Activated naive CD8-positive, alpha-beta T cell treated with anti-CD3 and anti-CD28 coated beads, Interleukin-2, amount 50 U/mL, for 16 hours (primary cell): ENCODE measurements around the gene HLA-DMA.

Experiments used
- DNase-seq: peaks from one replicate; pipeline ENCODE4 v3.0.0-alpha.2; 2020; ENCODE audit warnings: low read depth, low spot score

Gene HLA-DMA

DNA sequence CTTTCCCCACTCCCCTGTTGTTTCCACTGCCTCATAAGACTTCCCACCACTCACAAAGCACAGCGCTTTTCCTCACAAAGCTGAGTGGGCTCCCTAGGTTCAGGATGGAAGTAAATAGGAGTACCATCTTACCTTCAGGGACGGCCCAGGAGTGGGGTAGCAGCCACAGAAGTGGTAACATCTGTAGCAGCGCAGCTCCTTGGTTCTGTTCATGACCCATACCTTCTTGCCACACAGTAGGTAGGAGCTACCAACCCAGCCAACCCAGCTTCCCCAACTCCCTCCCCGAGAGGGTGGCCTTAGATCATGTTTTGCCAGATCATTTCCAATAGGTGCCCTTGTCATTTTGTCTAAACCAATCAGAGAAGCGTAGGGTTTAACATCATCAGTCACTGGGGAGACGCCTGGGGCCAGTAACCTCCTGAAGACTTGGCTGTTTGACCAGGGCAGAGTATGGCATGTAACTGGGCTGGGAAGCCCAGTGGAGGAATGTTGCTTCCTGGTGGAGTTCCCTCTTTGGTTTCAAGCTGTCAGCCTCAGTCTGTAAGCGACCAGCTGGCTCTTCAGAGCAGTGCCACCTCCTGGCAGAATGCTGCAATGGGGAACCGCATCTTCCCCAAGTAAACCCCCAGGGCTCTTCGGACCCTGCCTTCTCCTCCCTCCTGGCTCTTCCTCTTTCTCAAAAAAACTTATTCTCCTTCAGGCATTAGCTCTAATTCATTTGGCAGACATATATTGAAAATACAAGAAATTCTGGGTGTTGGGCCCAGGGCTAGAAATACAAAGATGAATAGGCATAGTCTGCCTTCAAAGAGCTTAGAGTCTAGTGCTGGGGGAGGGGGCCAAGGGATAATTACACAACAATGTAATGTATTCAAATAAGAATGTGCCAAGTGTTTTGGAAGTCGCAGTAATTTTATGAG lies at the start of gene HLA-DMA:
HLA-DMA (minus strand) TSS at position 281 of the 923 bp plus-strand sequence; CDS start at position 220, 61 bp downstream.
- DNase-seq = no peak

DNA sequence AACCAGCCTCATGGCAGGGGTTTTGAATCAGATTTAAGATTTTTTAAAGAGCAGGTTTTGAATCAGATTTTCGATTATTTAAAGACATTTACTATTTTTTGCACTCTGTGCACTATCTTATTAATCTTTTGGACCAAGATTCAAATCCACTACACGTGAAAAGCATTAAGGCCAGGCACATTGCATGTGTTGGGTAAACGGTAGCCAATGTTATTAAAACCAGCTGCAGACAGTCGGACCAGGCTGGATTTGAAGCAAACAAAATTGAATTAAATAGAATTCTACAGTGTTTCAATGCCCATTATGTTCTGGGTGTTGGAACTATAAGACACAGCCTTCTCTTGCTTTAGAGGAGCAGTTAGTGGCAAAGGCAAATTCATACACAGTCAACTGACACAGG lies 48.8 kb upstream of the HLA-DMA start:
- DNase-seq = no peak

DNA sequence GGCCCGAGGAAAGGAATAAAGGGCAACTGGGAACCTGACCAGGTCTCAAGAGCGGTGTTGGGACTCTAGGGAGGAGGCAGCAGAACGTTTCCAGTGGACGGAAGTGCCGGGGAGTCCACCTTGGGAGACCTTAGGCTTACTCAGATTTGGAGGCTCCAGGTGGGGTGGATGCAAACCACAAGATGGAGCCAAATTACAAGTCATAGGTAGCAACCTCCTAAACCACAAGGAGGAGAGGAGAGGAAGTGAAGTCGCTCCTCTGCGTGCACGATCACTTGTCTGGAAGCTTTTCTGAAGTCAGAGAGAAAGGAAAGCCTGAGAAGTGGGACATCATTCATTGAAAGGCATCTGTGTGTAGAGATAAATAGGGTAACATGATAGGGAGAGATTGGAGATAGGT lies 47.2 kb upstream of the HLA-DMA start:
- no peak for DNase-seq

DNA sequence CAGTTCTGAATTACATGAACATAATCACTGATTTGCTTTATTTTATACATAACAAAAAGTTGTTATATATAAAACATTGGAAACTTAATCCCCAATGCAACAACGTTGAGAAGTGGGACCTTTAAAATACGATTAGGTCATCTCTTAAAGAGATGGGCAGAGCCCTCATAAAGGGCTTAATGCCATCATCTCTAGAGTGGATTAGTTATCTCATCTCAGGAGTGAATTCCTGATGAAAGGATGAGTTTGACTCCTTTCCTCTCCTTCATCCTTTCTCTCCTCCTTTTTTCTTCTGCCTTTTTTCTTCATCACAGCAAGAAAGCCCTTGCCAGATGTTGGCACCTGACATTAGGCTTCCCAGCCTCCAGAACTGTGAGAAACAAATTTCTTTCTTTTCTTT lies 42.6 kb upstream of the HLA-DMA start:
- DNase-seq = no peak

DNA sequence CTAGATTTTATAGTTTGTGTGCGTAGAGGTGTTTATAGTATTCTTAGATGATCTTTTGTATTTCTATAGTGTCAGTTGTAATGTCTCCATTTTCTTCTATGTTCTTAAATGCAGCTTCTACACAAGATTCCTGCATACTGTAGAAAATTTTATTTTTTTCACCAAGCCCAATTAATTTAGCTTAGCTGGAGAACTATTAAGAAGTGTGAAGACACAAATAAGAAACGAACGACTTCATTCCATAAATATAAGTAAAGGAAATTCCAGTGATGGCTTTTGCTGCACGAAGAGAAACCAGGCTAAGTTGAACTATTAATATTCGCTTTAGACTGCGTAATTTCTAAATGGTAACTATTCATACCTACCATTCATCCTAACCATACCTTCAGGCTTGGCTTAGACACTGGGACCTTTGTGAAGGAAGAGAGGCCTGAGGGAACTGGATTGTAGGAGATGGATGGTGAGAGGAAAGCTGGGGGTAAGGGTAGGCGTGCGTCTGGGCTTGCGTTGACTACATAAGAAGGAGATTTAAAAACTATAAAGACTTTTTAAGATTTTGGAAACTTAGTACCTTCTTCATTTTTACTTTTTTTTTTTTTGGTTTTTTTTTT lies 40.6 kb upstream of the HLA-DMA start:
- DNase-seq = no peak

DNA sequence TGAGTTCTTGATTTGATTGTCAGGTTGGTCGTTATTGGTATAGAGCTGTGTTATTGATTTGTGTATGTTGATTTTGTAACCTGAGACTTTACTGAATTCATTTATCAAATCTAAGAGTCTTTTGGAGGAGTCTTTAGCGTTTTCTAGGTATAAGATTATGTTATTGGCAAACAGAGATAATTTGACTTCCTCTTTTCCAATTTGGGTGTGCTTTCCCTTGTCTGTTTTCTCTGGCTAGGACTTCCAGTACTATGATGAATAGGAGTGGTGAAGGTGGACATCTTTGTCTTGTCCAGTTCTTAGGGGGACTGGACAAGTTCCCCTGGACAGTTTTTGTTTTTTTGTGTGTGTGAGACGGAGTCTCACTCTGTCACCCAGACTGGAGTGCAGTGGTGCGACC lies 39.1 kb upstream of the HLA-DMA start:
- DNase-seq = no peak

DNA sequence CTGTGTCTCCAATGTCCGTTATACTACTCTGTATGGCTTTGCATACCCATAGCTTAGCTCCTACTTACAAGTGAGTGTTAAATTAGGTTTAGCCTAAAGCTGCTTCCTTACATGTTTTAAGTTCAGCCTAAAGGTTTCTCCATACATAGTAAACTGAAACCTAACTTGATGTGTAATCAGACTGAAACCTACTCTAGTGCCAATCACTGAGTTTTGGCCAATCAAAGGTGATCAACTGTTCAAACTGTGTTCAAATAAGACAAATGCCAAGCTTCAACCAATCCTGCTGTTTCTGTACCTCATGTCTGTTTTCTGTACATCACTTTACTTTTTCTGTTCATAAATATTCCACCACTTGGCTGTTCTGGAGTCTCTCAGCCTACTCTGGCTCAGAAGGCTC lies 36.5 kb upstream of the HLA-DMA start:
- DNase-seq = no peak

DNA sequence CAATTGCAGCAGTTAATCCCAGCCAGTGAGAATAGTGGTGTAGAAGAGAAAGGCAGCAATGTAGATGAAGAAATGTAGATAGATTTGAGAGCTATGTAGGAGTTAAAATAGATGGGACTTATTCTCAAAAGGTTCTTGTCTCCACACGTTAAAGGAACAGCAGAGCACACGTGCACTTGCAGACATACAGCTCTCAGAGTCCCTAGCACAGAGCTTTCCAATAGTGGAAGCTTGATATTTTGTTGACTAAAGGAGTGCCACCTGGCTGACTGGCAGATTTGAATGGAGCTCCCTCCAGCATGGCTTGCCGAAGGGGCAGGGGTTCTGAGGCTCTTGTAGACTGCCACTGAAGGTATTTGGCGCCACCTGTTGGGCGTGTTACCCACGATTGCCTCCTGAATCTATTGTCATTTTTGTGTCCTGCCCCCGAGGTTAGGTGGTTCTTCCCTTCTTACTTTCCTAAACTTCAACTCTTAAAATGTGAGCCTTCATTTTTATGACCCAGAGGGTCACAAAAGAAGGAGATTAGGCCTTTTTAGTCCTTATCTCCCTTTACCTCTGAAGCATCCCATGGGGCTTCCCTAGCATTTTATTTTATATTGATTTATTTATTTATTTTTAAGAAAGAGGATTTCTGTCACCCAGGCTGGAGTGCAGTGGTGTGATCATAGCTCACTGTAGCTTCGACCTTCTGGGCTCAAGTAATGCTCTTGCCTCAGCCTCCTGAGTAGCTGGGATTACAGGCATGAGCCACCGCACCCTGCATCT lies 31.9 kb upstream of the HLA-DMA start:
- DNase-seq = peak; percentile 78

DNA sequence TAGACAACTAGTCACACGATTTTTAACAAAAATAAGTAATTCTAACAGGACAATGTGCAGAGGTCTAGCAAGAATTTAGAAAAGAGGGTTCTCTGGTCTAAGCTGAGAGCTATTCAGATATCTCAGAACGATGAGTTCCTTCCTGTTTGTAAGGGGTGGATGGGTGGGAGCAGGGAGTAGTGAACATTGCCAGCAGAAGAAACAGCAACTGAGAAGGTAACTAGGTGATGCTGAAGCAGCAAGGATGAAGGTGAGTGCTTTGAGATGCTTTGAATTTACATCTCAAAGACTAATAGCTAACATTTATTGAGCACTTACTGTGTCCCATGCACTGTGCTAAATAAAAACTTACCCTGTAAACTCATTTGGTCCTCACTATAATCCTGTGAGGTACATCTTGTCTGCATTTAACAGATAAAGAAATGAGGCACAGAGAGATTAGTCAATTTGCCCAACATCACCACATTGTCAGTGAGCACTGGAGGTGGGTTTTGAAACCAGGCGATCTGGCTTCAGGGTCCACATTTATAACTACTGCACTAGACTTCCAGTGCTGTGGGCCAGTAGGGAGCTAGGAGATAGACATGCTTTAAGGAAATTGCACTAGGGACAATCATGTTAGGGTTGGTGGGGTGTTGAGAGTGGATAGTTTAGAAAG lies 31.2 kb upstream of the HLA-DMA start:
- no peak for DNase-seq

DNA sequence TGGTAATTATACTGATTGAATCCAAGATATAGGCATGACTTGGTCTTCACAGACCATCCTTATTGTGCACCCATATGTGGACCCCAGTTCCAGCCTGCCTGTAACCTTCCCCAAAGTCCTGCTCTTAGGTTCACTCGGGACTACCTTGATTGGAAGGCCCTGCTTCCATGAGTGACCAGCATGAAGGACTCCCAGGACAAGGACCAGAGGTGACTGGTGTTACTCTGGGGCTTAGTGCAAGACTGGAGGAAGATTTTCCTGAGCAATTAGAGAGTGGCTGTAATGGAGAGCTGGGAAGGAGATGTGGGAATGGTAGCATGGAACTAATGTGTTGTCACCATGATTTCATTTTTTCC lies 30.6 kb upstream of the HLA-DMA start:
- no peak for DNase-seq

DNA sequence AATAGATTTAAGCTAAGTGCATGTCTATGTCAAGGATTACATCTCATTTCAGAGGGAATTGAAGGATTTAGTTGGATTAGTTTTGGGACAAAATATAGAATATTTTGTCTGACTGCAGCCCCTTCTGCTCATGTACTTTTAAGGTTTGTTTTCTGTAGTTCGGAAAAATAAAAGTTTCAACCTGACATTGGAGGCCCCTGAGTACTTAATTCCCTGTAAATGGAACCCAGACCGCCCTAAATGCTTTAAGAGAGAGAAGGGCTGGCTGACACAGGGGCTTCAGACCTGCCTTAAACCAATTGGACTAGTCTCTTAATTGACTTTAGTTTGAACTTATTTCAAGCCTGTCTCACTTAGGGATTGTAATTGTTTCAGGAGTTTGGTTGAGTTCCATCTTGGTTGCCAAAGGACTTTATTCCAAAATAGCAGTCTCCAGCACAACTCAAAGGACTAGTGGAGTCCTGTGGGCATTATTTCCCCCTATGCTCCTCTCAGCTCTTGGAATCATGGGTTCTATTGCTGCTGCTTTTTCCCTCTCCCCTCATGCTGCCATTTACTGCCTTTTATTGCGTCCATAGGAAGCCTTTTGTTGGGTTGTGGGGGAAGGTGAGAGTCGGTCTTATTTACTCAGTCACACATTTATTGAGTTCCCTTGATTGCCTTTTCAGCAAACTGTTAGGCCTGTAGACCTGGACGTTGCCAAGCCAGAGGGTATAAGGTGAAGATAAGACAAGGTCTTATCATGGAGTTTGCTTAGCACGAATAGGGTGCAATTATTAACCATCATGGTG lies 30.0 kb upstream of the HLA-DMA start:
- DNase-seq = no peak

DNA sequence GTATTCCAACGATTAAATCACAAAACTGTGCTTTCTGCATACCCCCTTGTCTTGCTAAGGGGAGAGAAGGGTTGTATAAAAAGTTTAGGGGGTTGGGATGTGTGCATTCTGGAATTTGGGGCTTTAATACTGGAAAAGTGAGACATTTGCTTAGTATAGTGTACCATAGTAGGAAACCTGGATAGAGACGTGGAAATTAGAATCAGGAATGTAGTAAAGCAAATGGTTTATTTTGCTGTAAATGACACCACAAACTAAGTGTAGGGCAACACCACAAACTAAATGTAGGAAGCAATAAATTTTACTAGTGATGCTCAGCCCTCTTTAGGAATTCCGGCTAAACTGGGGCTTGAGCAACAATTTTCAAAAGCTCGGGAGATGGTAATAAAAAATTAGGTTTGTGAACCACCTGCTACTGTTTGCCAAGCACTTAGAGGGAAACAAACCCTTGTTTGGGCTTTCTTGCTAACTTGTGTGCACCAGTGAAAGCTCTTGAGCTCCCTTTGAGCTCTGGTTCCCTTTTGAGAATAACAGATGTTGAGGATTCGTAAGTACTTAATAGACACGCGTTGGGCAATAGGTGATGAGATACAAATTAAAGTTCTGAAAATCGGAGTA lies 29.3 kb upstream of the HLA-DMA start:
- DNase-seq = no peak

DNA sequence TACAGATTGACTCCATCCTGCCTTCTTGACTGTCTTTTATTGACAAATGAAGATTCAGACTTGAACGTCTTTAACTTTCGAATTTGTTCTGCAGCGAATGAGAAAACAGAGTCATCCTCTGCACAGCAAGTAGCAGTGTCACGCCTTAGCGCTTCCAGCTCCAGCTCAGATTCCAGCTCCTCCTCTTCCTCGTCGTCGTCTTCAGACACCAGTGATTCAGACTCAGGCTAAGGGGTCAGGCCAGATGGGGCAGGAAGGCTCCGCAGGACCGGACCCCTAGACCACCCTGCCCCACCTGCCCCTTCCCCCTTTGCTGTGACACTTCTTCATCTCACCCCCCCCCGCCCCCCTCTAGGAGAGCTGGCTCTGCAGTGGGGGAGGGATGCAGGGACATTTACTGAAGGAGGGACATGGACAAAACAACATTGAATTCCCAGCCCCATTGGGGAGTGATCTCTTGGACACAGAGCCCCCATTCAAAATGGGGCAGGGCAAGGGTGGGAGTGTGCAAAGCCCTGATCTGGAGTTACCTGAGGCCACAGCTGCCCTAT lies 27.7 kb upstream of the HLA-DMA start:
- no peak for DNase-seq

DNA sequence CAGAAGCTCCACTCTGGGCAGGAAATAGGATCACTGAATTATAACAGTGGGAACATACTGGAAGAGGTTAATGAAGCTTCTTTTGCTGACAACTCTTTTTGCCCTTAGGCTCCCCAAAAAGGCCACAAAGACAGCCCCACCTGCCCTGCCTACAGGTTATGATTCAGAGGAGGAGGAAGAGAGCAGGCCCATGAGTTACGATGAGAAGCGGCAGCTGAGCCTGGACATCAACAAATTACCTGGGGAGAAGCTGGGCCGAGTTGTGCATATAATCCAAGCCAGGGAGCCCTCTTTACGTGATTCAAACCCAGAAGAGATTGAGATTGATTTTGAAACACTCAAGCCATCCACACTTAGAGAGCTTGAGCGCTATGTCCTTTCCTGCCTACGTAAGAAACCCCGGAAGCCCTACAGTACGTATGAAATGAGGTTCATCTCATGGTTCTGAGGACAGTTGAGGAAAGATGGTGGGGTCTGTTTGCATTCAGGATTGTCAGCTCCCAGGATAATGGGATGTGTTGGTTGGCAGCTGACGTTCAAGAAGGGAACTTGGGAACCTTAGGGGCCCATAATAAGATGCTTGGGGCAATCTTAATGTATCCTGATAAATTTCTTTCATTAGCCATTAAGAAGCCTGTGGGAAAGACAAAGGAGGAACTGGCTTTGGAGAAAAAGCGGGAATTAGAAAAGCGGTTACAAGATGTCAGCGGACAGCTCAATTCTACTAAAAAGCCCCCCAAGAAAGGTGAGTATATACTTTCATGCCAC lies 27.0 kb upstream of the HLA-DMA start:
- DNase-seq = no peak

DNA sequence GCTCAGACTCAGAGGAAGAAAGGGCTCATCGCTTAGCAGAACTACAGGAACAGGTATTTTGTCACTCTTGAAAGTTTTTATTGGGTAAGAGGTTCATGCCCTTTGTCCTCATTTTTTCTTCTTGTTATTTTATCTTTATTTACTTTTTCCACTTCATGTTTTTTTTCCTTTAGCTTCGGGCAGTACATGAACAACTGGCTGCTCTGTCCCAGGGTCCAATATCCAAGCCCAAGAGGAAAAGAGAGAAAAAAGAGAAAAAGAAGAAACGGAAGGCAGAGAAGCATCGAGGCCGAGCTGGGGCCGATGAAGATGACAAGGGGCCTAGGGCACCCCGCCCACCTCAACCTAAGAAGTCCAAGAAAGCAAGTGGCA lies 25.0 kb upstream of the HLA-DMA start:
- DNase-seq = no peak

DNA sequence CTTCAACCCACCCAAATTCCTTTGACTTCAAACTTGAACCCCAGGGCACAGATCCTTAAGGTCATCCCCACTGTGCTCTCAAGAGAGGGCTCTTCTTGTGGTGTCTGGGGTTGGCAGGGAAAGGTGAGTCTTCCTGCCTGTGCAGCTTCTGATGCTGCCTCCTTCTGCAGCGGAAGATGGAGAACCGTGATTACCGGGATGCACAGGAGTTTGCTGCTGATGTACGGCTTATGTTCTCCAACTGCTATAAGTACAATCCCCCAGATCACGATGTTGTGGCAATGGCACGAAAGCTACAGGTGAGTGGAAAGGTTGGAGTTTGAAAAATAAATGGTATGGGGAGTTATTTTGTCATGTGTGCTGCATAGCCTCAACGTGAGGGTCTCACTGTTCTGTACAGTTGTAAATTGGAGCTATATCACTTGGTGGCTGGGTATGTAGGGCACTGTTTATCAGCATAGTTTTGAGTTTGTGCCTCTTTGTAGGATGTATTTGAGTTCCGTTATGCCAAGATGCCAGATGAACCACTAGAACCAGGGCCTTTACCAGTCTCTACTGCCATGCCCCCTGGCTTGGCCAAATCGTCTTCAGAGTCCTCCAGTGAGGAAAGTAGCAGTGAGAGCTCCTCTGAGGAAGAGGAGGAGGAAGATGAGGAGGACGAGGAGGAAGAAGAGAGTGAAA lies 24.5 kb upstream of the HLA-DMA start:
- DNase-seq = no peak

DNA sequence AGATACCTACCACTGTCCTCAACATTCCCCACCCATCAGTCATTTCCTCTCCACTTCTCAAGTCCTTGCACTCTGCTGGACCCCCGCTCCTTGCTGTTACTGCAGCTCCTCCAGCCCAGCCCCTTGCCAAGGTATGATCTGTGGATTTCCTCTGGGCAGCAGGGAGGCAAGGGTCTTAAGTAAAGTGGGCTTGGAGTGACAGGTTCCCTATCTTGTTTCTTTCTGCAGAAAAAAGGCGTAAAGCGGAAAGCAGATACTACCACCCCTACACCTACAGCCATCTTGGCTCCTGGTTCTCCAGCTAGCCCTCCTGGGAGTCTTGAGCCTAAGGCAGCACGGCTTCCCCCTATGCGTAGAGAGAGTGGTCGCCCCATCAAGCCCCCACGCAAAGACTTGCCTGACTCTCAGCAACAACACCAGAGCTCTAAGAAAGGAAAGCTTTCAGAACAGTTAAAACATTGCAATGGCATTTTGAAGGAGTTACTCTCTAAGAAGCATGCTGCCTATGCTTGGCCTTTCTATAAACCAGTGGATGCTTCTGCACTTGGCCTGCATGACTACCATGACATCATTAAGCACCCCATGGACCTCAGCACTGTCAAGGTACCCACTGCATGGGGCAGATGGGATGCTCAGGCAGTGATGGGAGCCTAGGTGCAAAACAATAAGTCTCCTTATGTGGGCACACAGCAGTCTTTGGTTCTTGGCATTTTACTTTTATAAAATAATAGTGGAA lies 23.6 kb upstream of the HLA-DMA start:
- no peak for DNase-seq

DNA sequence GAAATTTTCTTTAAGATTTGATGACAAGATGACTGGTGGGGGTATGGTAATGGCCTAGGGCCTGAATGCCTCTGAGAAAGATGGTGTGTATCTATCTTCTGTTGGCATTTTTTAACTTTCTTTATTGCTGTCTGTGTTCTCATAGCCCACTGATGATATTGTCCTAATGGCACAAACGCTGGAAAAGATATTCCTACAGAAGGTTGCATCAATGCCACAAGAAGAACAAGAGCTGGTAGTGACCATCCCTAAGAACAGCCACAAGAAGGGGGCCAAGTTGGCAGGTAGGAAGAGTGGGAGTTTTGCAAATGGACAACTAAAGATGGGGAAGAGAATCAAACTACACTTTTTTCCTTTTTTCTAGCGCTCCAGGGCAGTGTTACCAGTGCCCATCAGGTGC lies 23.0 kb upstream of the HLA-DMA start:
- no peak for DNase-seq
